GM18907 (cell line): ENCODE measurements around the gene PAPPA.

Experiments used
- ATAC-seq: cut with Tn5 transposase; IDR thresholded peaks from one replicate; pipeline ENCODE4 v1.9.1; 2021; ENCODE audit warnings: mild to moderate bottlenecking, moderate library complexity; ENCODE audit not compliant: unreplicated experiment

The PAPPA gene

GRCh38 chr9:116370556-116370955 lies 217.0 kb downstream of the PAPPA start:
- no peak for ATAC-seq

GRCh38 chr9:116372081-116372673 lies 218.6 kb downstream of the PAPPA start:
- ATAC-seq: no peak

GRCh38 chr9:116372786-116373185 lies 219.2 kb downstream of the PAPPA start:
- ATAC-seq: no peak

GRCh38 chr9:116377179-116377798 lies 223.7 kb downstream of the PAPPA start:
- ATAC-seq: no peak

- ATAC-seq: no peak
Observed at GRCh38 chr9:116378873-116379272, 225.3 kb downstream of the PAPPA start.

GRCh38 chr9:116379821-116380220 lies 226.2 kb downstream of the PAPPA start:
- ATAC-seq: no peak

GRCh38 chr9:116380496-116380995 lies 227.0 kb downstream of the PAPPA start:
- no peak for ATAC-seq

- no peak for ATAC-seq
Observed at GRCh38 chr9:116381350-116381749, 227.8 kb downstream of the PAPPA start.

- no peak for ATAC-seq
Observed at GRCh38 chr9:116382053-116382452, 228.5 kb downstream of the PAPPA start.

- ATAC-seq: no peak
Observed at GRCh38 chr9:116383133-116383532, 229.5 kb downstream of the PAPPA start.

- ATAC-seq: no peak
Observed at GRCh38 chr9:116383936-116384335, 230.3 kb downstream of the PAPPA start.

GRCh38 chr9:116387934-116388698 lies 234.5 kb downstream of the PAPPA start:
- peak; percentile 77 for ATAC-seq

- ATAC-seq: no peak
Observed at GRCh38 chr9:116389541-116390302, 236.1 kb downstream of the PAPPA start.

GRCh38 chr9:116390303-116391228 lies 237.0 kb downstream of the PAPPA start:
- peak; percentile 68 for ATAC-seq

- no peak for ATAC-seq
Observed at GRCh38 chr9:116391306-116391900, 237.8 kb downstream of the PAPPA start.

GRCh38 chr9:116393198-116393597 lies 239.6 kb downstream of the PAPPA start:
- no peak for ATAC-seq

- ATAC-seq: no peak
Observed at GRCh38 chr9:116394070-116394469, 240.5 kb downstream of the PAPPA start.

- no peak for ATAC-seq
Observed at GRCh38 chr9:116394894-116395698, 241.5 kb downstream of the PAPPA start.

GRCh38 chr9:116395699-116396037 lies 242.1 kb downstream of the PAPPA start:
- ATAC-seq: no peak
